ENCODE data around the gene ACADS. TPM values are rescaled to one million over a fixed set of nuclear protein-coding genes. Genes with fewer than 3 reads are reported as not detected.

ACADS gene
- total RNA-seq, 6 experiments from 2014 or later: 94.1 to 172 (median 156) TPM

DNA sequence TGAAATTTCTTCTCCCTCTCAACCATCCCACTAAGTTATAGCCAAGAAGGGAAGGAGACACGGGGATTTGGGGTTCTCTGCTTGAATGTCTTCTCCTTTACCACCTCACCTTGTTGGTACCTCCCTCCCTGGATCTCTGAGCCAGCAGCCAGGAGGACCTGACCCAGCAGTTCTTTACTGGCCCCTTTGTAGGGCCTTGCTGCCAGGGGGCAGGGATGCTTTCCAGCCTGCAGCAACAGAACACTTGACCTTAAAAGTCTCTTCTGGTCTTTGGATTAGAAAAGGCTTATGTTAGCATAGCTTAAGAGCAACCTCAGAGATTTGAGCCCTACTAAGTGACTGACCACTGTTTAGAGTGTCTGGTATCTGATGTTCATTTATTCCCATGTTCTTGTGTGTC, 28.3 kb upstream of the ACADS start:
- WGBS (ENCODE audit: insufficient coverage, low coverage, low lambda C conversion rate, missing lambda C conversion rate): no CpG with 5 or more reads among the region's 1 CpG
- TF ChIP-seq, protein P1, sequence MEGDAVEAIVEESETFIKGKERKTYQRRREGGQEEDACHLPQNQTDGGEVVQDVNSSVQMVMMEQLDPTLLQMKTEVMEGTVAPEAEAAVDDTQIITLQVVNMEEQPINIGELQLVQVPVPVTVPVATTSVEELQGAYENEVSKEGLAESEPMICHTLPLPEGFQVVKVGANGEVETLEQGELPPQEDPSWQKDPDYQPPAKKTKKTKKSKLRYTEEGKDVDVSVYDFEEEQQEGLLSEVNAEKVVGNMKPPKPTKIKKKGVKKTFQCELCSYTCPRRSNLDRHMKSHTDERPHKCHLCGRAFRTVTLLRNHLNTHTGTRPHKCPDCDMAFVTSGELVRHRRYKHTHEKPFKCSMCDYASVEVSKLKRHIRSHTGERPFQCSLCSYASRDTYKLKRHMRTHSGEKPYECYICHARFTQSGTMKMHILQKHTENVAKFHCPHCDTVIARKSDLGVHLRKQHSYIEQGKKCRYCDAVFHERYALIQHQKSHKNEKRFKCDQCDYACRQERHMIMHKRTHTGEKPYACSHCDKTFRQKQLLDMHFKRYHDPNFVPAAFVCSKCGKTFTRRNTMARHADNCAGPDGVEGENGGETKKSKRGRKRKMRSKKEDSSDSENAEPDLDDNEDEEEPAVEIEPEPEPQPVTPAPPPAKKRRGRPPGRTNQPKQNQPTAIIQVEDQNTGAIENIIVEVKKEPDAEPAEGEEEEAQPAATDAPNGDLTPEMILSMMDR (IDR thresholded peaks at IDR 0.05): no peak
- TF ChIP-seq POLR2A (IDR thresholded peaks at IDR 0.05): no peak

DNA sequence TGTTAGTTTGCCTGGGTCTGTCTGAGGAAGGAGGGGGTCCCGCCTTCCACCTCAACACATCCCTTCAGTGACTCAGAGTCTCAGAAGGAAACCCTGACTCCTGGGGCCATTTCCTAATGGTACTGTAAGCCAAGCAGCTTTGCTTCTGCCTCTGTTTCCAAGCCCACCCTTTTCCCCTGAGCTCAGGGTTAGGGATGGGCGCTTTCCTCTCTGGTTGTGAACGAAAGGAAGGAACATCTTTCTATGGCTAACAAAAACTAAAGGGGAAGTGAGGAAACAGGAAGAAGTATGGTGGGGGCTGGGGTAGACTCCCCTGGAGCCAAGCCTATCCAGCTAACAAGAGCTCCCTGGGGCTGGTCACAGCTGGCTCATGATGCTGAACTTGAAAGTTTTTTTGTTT, 27.0 kb upstream of the ACADS start:
- intact Hi-C loops (cut with DNase I): no loop called here
- ATAC-seq (peak; percentile 35 to 50 (median 49)), DNase-seq (no peak)
- Histone ChIP-seq H3K4me3 (no peak overlapping the region), H3K4me1 (peaks cover 0 to 2% (median 0%) of the 10 kb centered on the region in 4 donors), H3K27ac (peak overlapping the region in 1 of 3 donors; percentile 24), H3K27me3 (no peaks in the 10 kb centered on the region), H3K9me3 (no peaks in the 10 kb centered on the region), H3K36me3 (peaks cover 13 to 77% (median 34%) of the 10 kb centered on the region in 4 donors)
- TF ChIP-seq, protein P1 (IDR thresholded peaks at IDR 0.05): no peak
- no peak for TF ChIP-seq POLR2A (IDR thresholded peaks at IDR 0.05)
- WGBS (ENCODE audit: insufficient coverage, low coverage, low lambda C conversion rate, missing lambda C conversion rate): 77% methylated on average over 2 of the region's 3 CpGs

More for the DNA sequence above, 28.3 kb upstream of the ACADS start:
- Histone ChIP-seq H3K36me3 (peaks cover 13 to 77% (median 34%) of the 10 kb centered on the region in 4 donors), H3K27ac (no peak overlapping the region), H3K4me1 (peaks cover 0 to 14% (median 5%) of the 10 kb centered on the region in 4 donors), H3K27me3 (no peaks in the 10 kb centered on the region), H3K4me3 (no peak overlapping the region), H3K9me3 (no peaks in the 10 kb centered on the region)
- ATAC-seq (no peak), DNase-seq (no peak)
- intact Hi-C loops (cut with DNase I): no loop called here

DNA sequence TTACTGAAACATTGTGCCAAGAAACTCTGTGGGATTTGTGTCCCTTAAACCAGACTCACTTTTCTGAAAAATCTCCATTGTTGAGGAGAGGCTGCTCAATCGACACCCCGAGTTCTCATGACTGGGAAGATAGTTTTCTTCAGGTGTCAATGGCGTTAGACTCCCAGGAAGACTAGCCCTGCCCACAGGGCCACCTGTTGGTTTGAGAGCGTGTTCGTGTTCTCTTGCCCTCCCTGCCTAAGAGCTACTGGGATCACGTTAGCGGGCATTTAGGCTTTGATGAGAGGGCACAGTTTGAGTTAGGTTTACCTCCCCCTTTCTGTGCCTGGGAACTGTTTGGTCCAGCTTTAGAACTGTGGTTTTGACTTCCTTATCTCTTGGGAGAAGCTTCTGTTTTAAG, 26.1 kb upstream of the ACADS start:
- Histone ChIP-seq H3K4me3 (no peak overlapping the region), H3K36me3 (peaks cover 13 to 70% (median 31%) of the 10 kb centered on the region in 4 donors), H3K4me1 (no peaks in the 10 kb centered on the region), H3K27ac (no peak overlapping the region), H3K9me3 (no peaks in the 10 kb centered on the region), H3K27me3 (no peaks in the 10 kb centered on the region)
- intact Hi-C loops (cut with DNase I): no loop called here
- ATAC-seq (no peak), DNase-seq (no peak)
- TF ChIP-seq POLR2A (IDR thresholded peaks at IDR 0.05): no peak
- TF ChIP-seq, protein P1 (IDR thresholded peaks at IDR 0.05): no peak
- 100% methylated on average over 2 of the region's 7 CpGs for WGBS (ENCODE audit: insufficient coverage, low coverage, low lambda C conversion rate, missing lambda C conversion rate)

DNA sequence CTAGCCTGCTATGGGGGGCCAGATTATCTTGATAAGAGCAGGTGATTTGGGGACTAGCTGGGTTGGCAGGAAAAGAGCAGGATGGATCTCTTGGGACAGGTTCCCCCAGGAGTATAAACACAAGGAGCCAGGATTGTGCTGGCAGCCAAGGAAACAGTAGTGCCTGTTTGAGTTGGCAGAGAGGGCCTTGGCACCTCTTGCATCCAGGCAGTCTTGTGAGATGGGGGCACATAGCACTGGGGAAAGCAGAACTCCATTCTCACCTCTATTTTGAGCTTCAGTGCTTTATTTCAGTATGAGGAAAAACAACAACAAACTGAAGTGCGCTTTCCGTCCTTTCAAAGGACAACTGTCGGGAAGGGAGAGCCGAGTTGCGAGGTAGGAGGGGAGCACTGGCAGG, 24.7 kb upstream of the ACADS start:
- H3K4me1 ChIP-seq: peaks cover 0 to 8% (median 0%) of the 10 kb centered on the region in 4 donors
- intact Hi-C loops (cut with DNase I): no loop called here
- ATAC-seq: no peak
- no peaks in the 10 kb centered on the region for H3K9me3 ChIP-seq
- 79% methylated on average over 5 of the region's 5 CpGs for WGBS (ENCODE audit: insufficient coverage, low coverage, low lambda C conversion rate, missing lambda C conversion rate)
- no peak for TF ChIP-seq POLR2A (IDR thresholded peaks at IDR 0.05)
- TF ChIP-seq, protein P1 (IDR thresholded peaks at IDR 0.05): no peak
- peaks cover 11 to 56% (median 23%) of the 10 kb centered on the region in 4 donors for H3K36me3 ChIP-seq
- no peak overlapping the region for H3K4me3 ChIP-seq
- H3K27ac ChIP-seq: no peak overlapping the region
- H3K27me3 ChIP-seq: no peaks in the 10 kb centered on the region
- DNase-seq: no peak
